ENCODE measurements around the gene CAD. TPM values are rescaled to one million over a fixed set of nuclear protein-coding genes. Genes with fewer than 3 reads are reported as not detected.

The CAD gene
- total RNA-seq, 1 experiment from 2014 or later = 66.5 TPM

DNA sequence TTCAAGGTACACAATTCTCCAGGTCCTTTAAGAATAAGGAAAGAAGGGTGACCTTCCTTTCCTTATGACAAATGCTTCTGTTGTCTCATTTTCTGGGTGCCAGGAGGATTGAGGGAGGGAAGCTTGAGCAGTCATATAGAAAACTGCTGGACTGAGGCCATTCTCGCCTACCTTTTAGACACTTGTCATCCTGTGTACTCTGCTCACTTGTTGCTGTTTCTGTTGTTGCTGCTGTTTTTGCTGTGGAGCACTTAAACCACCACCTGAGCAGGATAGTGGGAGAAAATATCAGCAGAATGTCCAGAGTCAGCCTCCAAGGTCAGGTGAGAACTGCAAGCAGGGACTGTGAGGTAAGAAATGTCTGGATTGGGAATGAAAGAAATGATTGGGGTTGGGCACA lies 60.8 kb downstream of the CAD start:
- H3K9me3 Mint-ChIP-seq (ENCODE audit: unreplicated experiment) = no peaks in the 10 kb centered on the region
- H3K27ac Mint-ChIP-seq (ENCODE audit: low read depth, unreplicated experiment) = no peak overlapping the region
- CTCF ChIA-PET = interaction anchor here (0.6 to 7.2 kb wide), 10 partner anchors 9 to 316 kb away, joined by 3 to 96 read pairs (median 10); partner anchors contain the start of gene SLC30A3
- no peak for TF ChIP-seq CTCF (IDR thresholded peaks at IDR 0.05; ENCODE audit: unreplicated experiment)
- H3K4me1 Mint-ChIP-seq (ENCODE audit: insufficient read depth, unreplicated experiment) = peaks cover 14% of the 10 kb centered on the region
- no peak overlapping the region for H3K4me3 Mint-ChIP-seq (ENCODE audit: unreplicated experiment)
- H3K36me3 Mint-ChIP-seq (ENCODE audit: insufficient read depth, unreplicated experiment) = peaks cover 12% of the 10 kb centered on the region
- H3K27me3 Mint-ChIP-seq (ENCODE audit: insufficient read depth, unreplicated experiment) = peaks cover 20% of the 10 kb centered on the region
- POLR2A ChIA-PET = interaction anchor here (0.7 kb wide), 1 partner anchor 13 kb away, joined by 3 read pairs; no protein-coding TSS in a partner anchor
- DNase-seq (ENCODE audit: unreplicated experiment) = no peak
- intact Hi-C loops (cut with micrococcal nuclease) = no loop called here
- no TSS peak for BruUV-seq (replicated peaks)

DNA sequence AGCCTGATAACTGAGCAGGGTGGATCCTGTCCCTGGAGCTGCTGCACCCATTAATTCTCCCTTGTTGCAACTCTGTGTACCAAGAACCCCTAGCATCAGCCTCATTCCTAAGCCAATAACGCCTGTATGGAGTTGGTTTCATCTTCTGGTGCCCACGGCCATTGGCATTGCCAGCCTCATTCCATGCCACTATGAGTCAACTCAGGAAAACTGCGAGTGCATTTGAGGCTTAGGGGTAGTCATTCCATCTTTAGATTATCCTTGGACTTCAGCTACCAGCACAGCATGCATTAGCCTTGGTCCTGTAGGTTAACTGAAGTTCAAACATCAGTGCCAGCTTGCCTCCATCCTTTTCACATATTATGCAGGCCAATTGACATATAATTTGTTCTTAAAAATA lies 63.7 kb downstream of the CAD start:
- no peak for TF ChIP-seq CTCF (IDR thresholded peaks at IDR 0.05; ENCODE audit: unreplicated experiment)
- CTCF ChIA-PET = interaction anchor here (0.6 to 7.2 kb wide), 19 partner anchors 9 to 319 kb away, joined by 3 to 96 read pairs (median 5); partner anchors contain the start of genes ABHD1, KHK and SLC30A3

GRCh38 chr2:27281442-27281841 lies 64.3 kb downstream of the CAD start:
- Mint-ChIP-seq H3K27ac (ENCODE audit: low read depth, unreplicated experiment) (no peak overlapping the region), H3K36me3 (ENCODE audit: insufficient read depth, unreplicated experiment) (no peaks in the 10 kb centered on the region), H3K4me1 (ENCODE audit: insufficient read depth, unreplicated experiment) (peaks cover 12% of the 10 kb centered on the region), H3K4me3 (ENCODE audit: unreplicated experiment) (no peak overlapping the region), H3K9me3 (ENCODE audit: unreplicated experiment) (no peaks in the 10 kb centered on the region), H3K27me3 (ENCODE audit: insufficient read depth, unreplicated experiment) (peaks cover 20% of the 10 kb centered on the region)
- no peak for TF ChIP-seq CTCF (IDR thresholded peaks at IDR 0.05; ENCODE audit: unreplicated experiment)
- DNase-seq (ENCODE audit: unreplicated experiment) = no peak
- BruUV-seq (replicated peaks) = no TSS peak
- intact Hi-C loops (cut with micrococcal nuclease) = loop anchor here (10.0 kb wide), 1 partner anchor 67 kb away; the partner anchor contains the start of genes ATRAID, CAD and SLC5A6
- ChIA-PET POLR2A (interaction anchor here (0.9 to 4.1 kb wide), 2 partner anchors 12 to 65 kb away, joined by 3 to 22 read pairs; partner anchors contain the start of gene CAD), CTCF (interaction anchor here (0.6 to 7.2 kb wide), 15 partner anchors 9 to 320 kb away, joined by 3 to 96 read pairs (median 4); partner anchors contain the start of gene SLC30A3)

More for the DNA sequence above, 63.7 kb downstream of the CAD start:
- no peak overlapping the region for H3K4me3 Mint-ChIP-seq (ENCODE audit: unreplicated experiment)
- no peak for DNase-seq (ENCODE audit: unreplicated experiment)
- no peaks in the 10 kb centered on the region for H3K36me3 Mint-ChIP-seq (ENCODE audit: insufficient read depth, unreplicated experiment)
- no peaks in the 10 kb centered on the region for H3K9me3 Mint-ChIP-seq (ENCODE audit: unreplicated experiment)
- no peak overlapping the region for H3K27ac Mint-ChIP-seq (ENCODE audit: low read depth, unreplicated experiment)
- no TSS peak for BruUV-seq (replicated peaks)
- POLR2A ChIA-PET = interaction anchor here (0.9 to 4.1 kb wide), 2 partner anchors 13 to 64 kb away, joined by 3 to 22 read pairs; partner anchors contain the start of gene CAD
- H3K27me3 Mint-ChIP-seq (ENCODE audit: insufficient read depth, unreplicated experiment) = peaks cover 20% of the 10 kb centered on the region
- H3K4me1 Mint-ChIP-seq (ENCODE audit: insufficient read depth, unreplicated experiment) = peaks cover 12% of the 10 kb centered on the region
- intact Hi-C loops (cut with micrococcal nuclease) = loop anchor here (1.0 to 10.0 kb wide), 4 partner anchors 22 to 320 kb away; partner anchors contain the start of genes ATRAID, CAD and SLC5A6

DNA sequence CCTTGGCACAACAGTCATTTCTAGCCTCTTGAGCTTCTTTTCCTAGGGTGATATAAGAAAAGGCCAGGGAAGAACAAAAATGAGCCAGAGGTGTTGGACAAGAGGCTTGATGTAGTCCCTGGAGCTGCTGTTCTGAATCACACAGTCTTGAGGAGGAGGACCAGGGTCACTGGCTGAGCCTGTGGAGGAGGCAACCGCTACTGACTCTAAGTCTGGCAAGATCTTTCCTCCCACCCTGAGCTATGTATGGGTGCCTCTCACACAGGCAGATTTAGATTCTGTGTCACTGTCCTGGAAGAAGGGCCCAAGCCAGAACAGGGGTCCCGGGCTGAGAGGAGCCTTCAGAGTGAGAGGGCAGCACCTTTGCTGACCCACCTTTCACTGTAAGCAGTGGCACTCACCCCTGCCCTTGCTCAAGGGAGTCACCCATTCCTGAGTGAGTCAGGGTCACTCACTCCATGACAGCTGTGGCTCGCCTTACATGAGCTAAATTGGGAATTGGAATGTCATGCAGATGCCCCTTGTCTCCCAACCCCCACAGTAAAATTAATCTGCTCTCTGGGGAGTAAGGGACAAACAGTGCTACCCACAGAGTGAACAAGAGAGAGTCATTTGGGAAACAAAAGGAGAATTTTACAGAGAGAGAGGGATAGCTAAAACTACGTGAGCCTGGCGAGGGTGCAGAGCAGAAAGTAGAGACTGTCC lies 64.8 kb downstream of the CAD start, which contains the start of gene TRIM54:
TRIM54 (plus strand) TSS at position 575 of the 705 bp plus-strand sequence. CDS start 303 bp downstream, outside the sequence.
- Mint-ChIP-seq H3K4me1 (ENCODE audit: insufficient read depth, unreplicated experiment) (peaks cover 12% of the 10 kb centered on the region), H3K9me3 (ENCODE audit: unreplicated experiment) (no peaks in the 10 kb centered on the region), H3K27me3 (ENCODE audit: insufficient read depth, unreplicated experiment) (peaks cover 16% of the 10 kb centered on the region), H3K27ac (ENCODE audit: low read depth, unreplicated experiment) (no peak within 1 kb of the TSS), H3K4me3 (ENCODE audit: unreplicated experiment) (no peak within 1 kb of the TSS), H3K36me3 (ENCODE audit: insufficient read depth, unreplicated experiment) (no peaks in the 10 kb centered on the region)
- BruUV-seq (replicated peaks) = no TSS peak
- no peak for TF ChIP-seq CTCF (IDR thresholded peaks at IDR 0.05; ENCODE audit: unreplicated experiment)
- ChIA-PET CTCF (interaction anchor here (0.6 to 7.2 kb wide), 17 partner anchors 9 to 320 kb away, joined by 3 to 96 read pairs (median 3); partner anchors contain the start of gene SLC30A3), POLR2A (interaction anchor here (0.6 to 4.1 kb wide), 5 partner anchors 11 to 230 kb away, joined by 3 to 22 read pairs (median 3); partner anchors contain the start of gene OST4)
- intact Hi-C loops (cut with micrococcal nuclease) = loop anchor here (10.0 kb wide), 1 partner anchor 67 kb away; the partner anchor contains the start of genes ATRAID, CAD and SLC5A6
- no peak for DNase-seq (ENCODE audit: unreplicated experiment)

Measured in MCF 10A (cell line).